ENCODE data around the gene CFHR2. TPM values are rescaled to one million over a fixed set of nuclear protein-coding genes. Genes with fewer than 3 reads are reported as not detected.

CFHR2 gene
- total RNA-seq, 2 donors from 2014 or later, result not detected

Other genes starting within 250 kb of the CFHR2 start
- gene CFHR3, start 168.9 kb upstream of the CFHR2 start, total RNA-seq, result not detected
- gene CFHR1, start 124.0 kb upstream of the CFHR2 start, total RNA-seq, result not detected
- gene CFHR4, start 55.7 kb upstream of the CFHR2 start, total RNA-seq, result not detected
- not detected for gene CFHR5, start 33.8 kb downstream of the CFHR2 start, total RNA-seq
- gene F13B, start 123.5 kb downstream of the CFHR2 start, total RNA-seq, result not detected
- under 1 TPM; 0.62 to 0.91 TPM for gene ASPM, start 202.9 kb downstream of the CFHR2 start, total RNA-seq